ENCODE results near the gene EOLA2. TPM values are rescaled to one million over a fixed set of nuclear protein-coding genes. Genes with fewer than 3 reads are reported as not detected.

Gene EOLA2
- total RNA-seq, result 24.3 and 35.5 TPM in 2 replicates
- polyA plus RNA-seq, result 28.2 and 33.0 TPM in 2 replicates
- polyA plus RNA-seq (2011; cell fraction: cytosol; rRNA removed), result 40.1 and 46.0 TPM in 2 replicates
- 62.7 and 67.8 TPM in 2 replicates for polyA plus RNA-seq (2011; cell fraction: nucleus; rRNA removed)
- polyA plus RNA-seq (2012), result 34.1 and 39.3 TPM in 2 replicates
- polyA minus RNA-seq, result 20.8 and 26.5 TPM in 2 replicates
- polyA minus RNA-seq (2011; cell fraction: cytosol; rRNA and poly(A)+ RNA removed), result 15.6 TPM
- polyA minus RNA-seq (2011; cell fraction: nucleus; rRNA and poly(A)+ RNA removed), result 14.2 and 14.5 TPM in 2 replicates
- percentile 60 among the genes with signal in this experiment for Bru-seq, nascent RNA
- BruChase-seq, experiment 1, labeled RNA remaining after a 6-hour chase, result percentile 88 among the genes with signal in this experiment
- percentile 79 among the genes with signal in this experiment for BruChase-seq, experiment 2, labeled RNA remaining after a 2-hour chase
- long read RNA-seq, transcript CXorf40B-205 (6 exons, 1,440 nt), result minor isoform, 9 of 102 reads
- long read RNA-seq, transcript CXorf40B-202 (5 exons, 1,316 nt), result minor isoform, 9 of 102 reads
- long read RNA-seq, transcript CXorf40B-203 (5 exons, 1,653 nt), result major isoform, 41 of 102 reads
- long read RNA-seq, partial matches to known transcripts, result 19 of 102 reads
- long read RNA-seq, other reads (novel, unspliced or antisense), result 23 of 102 reads

DNA sequence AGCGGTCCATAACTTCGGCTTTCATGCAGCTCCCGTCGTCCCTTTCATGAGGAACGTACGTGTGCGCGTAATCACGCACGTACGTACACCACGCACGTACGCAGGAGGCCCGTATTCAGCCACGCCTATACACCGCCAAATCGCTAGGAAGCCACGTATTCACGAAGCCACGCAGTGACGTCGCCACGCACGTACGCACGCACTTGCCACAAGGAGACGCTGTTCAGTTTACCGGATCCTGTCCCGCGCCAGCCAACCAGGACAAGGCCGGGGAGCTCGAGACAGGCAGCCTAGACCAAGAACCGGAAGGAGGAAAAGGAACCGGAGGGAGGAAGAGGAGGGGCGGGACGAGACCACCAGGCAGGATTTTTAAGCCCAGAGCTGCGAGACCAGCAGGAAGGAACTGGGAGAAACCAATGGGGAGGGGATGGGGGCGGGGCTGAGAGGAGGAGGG is at the start of gene EOLA2:
Gene EOLA2, minus strand, starts transcription at position 65 of the 454 bp plus-strand sequence. CDS start 4,617 bp downstream, outside the sequence.
- BruUV-seq (replicated peaks), result no TSS peak
- ChIA-PET CTCF (interaction anchor here (0.6 to 3.3 kb wide), 9 partner anchors 12 to 1056 kb away, joined by 3 to 24 read pairs (median 3); partner anchors contain the start of genes EOLA1 and MAMLD1), POLR2A (interaction anchor here (1.1 to 1.6 kb wide), 2 partner anchors 399 to 570 kb away, joined by 3 to 16 read pairs; partner anchors contain the start of gene EOLA1)
- Histone ChIP-seq H3K9me1 (replicated peaks; ENCODE audit: control insufficient read depth, extremely low read depth, insufficient read depth, low read length) (no peaks in the 10 kb centered on the region), H3K9me3 (replicated peaks; ENCODE audit: control insufficient read depth, insufficient read depth, low read length) (no peaks in the 10 kb centered on the region), H3K36me3 (ENCODE audit: control insufficient read depth in 2 of 2, extremely low read depth in 1 of 2, insufficient read depth in 2 of 2, low read length in 2 of 2) (no peaks in the 10 kb centered on the region), H3K9ac (replicated peaks; ENCODE audit: extremely low read depth, insufficient read depth, low read length) (peak within 1 kb of the TSS; percentile 54), H3K4me1 (ENCODE audit: control insufficient read depth, extremely low read depth, insufficient read depth, low read length) (peaks cover 2% of the 10 kb centered on the region), H2AFZ (ENCODE audit: low read depth, low read length) (no peak within 1 kb of the TSS), H3K4me3 (replicated peaks in 1 of 3; ENCODE audit: insufficient read depth in 1 of 3, low read depth in 1 of 3, low read length in 3 of 3) (peak within 1 kb of the TSS; percentile 7 to 71 (median 29)), H3K27ac (ENCODE audit: insufficient read depth, low read depth, low read length) (peak within 1 kb of the TSS; percentile 36), H4K20me1 (replicated peaks; ENCODE audit: control insufficient read depth, extremely low read depth, insufficient read depth, low read length) (no peaks in the 10 kb centered on the region), H3K27me3 (ENCODE audit: control insufficient read depth in 2 of 2, insufficient read depth in 2 of 2, low read length in 2 of 2) (no peaks in the 10 kb centered on the region), H3K4me2 (ENCODE audit: insufficient read depth, low read length) (peak within 1 kb of the TSS; percentile 50), H3K79me2 (ENCODE audit: control insufficient read depth, insufficient read depth, low read length) (peaks cover 7% of the 10 kb centered on the region)
- peak; percentile 99 for DNase-seq (ENCODE audit: low read depth, low spot score)
- dilution Hi-C loops (cut with MboI; ENCODE audit: extremely low pct_ligation_motif_present, low sequenced_read_pairs) (no loop called here), intact Hi-C loops (cut with micrococcal nuclease) (loop anchor here (10.0 kb wide), 1 partner anchor 434 kb away; the partner anchor contains the start of gene IDS)
- FAIRE-seq, result peak; percentile 100
- no peak for TF ChIP-seq JUN (IDR thresholded peaks at IDR 0.05; ENCODE audit: borderline replicate concordance, insufficient read depth, insufficient read length, low read depth)
- no peak for TF ChIP-seq GATA2 (IDR thresholded peaks at IDR 0.05; ENCODE audit: insufficient read depth, insufficient read length, low read depth, low read length)
- TF ChIP-seq POLR2A (IDR thresholded peaks at IDR 0.05; ENCODE audit: low read depth, low read length), result peak; percentile 34
- TF ChIP-seq, protein P1, sequence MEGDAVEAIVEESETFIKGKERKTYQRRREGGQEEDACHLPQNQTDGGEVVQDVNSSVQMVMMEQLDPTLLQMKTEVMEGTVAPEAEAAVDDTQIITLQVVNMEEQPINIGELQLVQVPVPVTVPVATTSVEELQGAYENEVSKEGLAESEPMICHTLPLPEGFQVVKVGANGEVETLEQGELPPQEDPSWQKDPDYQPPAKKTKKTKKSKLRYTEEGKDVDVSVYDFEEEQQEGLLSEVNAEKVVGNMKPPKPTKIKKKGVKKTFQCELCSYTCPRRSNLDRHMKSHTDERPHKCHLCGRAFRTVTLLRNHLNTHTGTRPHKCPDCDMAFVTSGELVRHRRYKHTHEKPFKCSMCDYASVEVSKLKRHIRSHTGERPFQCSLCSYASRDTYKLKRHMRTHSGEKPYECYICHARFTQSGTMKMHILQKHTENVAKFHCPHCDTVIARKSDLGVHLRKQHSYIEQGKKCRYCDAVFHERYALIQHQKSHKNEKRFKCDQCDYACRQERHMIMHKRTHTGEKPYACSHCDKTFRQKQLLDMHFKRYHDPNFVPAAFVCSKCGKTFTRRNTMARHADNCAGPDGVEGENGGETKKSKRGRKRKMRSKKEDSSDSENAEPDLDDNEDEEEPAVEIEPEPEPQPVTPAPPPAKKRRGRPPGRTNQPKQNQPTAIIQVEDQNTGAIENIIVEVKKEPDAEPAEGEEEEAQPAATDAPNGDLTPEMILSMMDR (IDR thresholded peaks at IDR 0.05; ENCODE audit: extremely low read depth in 1 of 2, insufficient read depth in 1 of 2, low read depth in 1 of 2, low read length in 2 of 2), result peak; percentile 63 to 65
- TF ChIP-seq EZH2 (IDR thresholded peaks at IDR 0.05; ENCODE audit: borderline replicate concordance, low read depth, low read length, severe bottlenecking), result no peak
- TF ChIP-seq FOS (IDR thresholded peaks at IDR 0.05; ENCODE audit: borderline replicate concordance, insufficient read depth, low read length), result no peak
- TF ChIP-seq, protein P2, sequence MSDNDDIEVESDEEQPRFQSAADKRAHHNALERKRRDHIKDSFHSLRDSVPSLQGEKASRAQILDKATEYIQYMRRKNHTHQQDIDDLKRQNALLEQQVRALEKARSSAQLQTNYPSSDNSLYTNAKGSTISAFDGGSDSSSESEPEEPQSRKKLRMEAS (IDR thresholded peaks at IDR 0.05; ENCODE audit: insufficient read depth, insufficient read length), result peak; percentile 19
- TF ChIP-seq MYC (IDR thresholded peaks at IDR 0.05; ENCODE audit: low read depth, low read length), result no peak
- TF ChIP-seq POLR2AphosphoS5 (IDR thresholded peaks at IDR 0.05; ENCODE audit: insufficient read depth, low read depth, low read length), result no peak
